ENCODE results near the gene NUDT14.

Gene NUDT14

DNA sequence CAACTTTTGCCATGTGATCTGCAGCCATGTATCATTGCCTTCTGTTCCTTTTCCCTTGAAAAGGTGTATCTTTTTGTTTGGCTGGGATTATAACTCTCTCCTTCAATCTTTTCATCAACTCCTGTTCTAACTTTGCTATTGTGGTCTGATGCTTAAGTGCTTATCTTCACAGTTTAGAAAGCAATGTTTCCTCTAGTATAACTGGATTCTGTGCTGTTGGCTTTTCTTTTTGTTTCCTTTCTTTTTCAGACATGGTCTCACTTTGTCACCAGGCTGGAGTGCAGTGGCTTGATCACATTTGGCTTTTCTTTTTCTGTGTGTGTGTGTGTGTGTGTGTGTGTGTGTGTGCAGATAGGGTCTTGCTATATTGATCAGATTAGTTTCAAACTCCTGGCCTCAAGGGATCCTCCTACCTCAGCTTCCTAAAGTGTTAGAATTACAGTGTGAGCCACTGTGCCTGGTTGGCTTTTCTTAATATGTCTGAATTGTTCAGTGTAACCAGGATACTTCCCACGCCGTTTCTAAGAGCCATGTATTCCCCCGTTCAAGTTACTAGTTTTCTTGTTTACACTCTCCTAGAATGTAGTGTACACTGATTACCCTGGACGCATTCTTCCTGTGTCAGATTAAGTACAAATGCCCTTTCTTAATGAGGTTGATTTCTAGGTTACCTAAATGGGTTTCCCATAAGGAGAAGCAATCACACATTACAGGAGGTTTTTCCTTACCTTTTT lies 48.0 kb downstream of the NUDT14 start:
- DNase-seq (no peak), ATAC-seq (no peak)

DNA sequence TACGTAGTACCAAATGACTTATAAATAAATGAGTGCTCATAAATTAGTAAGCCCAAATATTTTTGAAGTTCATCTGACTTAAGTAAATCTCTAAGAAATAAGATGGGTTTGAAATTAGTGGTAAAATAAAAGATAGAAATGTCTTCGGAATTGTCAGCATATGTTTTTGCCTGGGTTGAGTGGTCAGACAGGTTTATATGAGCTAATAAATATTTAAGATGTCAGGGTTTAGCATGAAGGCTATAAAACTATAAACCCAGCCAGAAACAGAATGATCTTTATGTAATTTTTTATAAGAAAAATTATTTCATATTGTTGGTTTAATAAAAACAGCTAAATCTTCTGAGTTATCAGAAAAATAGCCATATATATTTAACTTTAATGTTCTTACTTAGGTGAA lies 49.9 kb downstream of the NUDT14 start:
- no peak for DNase-seq
- no peak for ATAC-seq

DNA sequence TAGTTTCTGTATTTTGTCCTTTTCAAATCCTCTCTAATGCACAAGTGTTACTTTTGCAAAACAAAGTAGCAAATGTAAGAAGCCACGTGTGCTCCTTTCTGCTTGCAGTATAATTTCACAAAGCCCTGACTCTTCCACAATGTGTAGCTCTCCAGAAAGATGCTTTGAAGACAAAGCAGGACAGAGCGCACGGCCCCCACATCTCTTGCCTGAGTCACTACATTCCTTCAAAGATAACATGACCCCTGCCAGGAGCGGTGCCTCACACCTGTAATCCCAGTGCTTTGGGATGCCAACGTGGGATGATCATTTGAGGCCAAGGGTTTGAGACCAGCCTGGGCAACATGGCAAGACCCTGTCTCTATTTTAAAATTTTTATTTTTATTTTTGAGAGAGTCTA lies 53.1 kb downstream of the NUDT14 start:
- ATAC-seq, result no peak
- DNase-seq, result no peak

GRCh38 chr14:105126981-105127329 lies 54.2 kb downstream of the NUDT14 start:
- no peak for ATAC-seq
- DNase-seq, result no peak

DNA sequence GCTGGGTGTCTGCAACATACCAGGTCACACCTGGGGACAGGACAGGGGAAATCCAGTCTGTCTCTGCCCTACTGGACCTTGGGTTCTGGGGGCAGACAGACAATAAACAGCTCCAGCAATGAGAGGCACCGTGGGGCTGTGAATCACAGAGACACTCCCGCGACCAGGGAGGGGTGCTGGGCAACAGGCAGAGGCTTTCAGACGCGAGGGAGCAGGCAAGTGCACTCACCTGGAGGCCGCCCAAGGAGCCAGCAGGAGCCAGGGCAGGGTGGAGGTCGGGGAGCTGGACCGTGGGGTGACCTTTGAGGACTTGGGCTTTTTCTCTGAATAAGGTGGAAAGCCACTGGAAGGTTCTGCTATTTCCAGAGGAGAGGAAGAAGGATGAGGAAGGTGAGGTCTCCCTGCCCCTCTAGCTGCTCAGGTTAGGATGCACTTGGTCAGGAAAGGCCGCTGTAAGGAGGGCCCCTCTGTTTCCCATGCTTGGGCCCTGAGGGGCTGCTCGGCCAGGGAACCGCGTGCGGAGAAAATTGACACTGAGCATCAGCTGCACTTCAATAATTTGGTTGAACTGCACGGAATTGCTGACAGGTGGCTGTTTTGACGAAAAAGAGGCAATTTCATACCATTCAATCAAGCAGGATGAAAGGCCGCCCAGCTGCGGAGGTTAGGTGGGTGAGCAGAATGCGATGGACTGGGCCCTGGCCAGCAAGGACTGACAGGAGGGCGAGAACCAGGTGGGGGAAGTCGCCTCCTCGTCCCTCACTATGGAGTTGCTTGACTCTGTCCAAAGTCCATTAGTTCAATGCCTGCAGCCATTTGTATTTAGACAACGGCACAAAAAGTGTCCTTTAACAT lies 54.8 kb downstream of the NUDT14 start:
- DNase-seq (no peak), ATAC-seq (no peak)

DNA sequence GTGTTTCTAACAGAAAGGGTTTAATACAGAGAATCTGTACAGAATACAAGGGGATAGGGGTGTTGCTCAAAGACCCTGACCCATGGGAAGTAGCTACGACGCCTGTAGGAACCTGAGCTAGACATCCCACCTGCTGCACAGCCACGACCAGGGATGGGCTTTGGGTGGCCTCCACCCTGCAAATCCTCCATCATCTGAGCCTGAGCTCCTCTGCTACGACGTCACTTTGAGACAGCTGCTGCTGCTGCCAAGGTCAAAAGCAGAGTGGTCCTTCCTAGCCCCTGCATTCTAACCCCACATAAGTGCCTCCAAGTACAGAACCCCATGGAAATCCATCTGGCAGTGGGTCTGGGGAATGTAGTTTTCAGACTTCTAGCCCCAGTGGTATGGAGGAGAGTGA lies 56.3 kb downstream of the NUDT14 start:
- ATAC-seq, result no peak
- no peak for DNase-seq

GRCh38 chr14:105123981-105124765 lies 56.9 kb downstream of the NUDT14 start:
- no peak for ATAC-seq
- DNase-seq, result no peak

DNA sequence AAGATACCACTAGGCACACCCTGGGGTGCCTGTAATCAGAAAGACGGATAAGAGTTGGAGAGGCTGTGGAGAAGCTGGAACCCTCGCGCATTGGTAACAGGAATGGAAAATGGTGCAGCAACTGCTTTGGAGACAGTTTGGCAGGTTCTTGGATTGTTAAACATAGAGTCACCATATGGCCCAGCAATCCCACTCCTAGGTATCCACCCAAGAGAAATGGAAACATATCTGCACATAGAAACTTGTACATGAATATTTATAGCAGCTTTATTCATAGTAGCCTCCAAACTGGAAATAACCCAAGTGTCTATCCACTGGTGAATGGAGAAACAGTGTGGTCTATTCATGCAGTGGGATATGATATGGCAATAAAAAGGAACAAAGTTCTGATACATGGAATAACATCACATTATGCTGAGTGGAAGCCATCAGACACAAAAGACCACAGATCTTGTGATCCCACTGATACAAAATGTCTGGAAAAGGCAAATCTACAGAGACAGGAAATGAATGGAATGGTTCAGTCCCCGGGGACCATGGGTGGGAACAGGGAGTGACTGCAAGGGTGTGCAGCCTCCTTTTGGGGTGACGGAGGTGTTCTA lies 57.9 kb downstream of the NUDT14 start:
- no peak for ATAC-seq
- no peak for DNase-seq
